ENCODE results near the gene NAV2.

NAV2 gene

DNA sequence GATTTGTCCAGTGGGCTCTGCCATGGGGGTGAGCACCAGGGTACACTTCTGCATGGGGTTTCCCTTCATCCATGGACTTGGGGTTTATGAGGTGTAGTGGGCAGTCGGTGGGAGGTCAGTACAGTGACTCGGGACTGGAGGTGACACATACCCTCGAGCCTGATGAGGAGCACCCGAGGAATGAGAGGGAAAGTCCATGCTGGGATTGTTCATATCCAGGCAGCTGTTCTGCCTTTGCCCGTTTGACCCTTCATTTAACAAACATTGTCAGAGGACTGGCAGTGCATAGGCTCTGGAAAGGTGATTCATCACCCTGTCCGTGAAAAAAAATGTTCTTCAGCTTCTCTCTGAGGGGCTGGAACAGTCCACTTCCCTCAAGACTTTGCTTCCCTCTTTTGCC, 2.7 kb downstream of the NAV2 start:
- in situ Hi-C loops (cut with HindIII; ENCODE audit: low sequenced_read_pairs) = no loop called here

DNA sequence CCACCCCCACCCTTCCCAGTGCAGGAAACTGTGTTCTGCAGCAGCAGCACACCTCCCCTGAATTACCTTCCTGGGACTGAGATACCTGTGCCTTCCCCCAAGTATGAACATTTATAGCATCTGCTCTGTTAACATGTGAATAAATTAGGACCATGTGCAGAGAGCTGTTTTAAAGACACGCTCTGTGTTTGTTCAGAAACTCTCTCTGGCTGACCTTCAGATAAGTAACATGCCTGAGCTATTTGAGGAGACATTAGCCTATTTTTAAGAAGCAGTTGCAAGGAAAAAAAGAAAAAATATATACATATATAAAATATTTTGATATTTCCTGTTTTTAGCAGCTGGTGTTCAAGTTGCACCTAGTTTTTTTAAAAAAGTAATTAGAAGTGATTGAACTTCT, 5.4 kb downstream of the NAV2 start:
- in situ Hi-C loops (cut with HindIII; ENCODE audit: low sequenced_read_pairs) = no loop called here

DNA sequence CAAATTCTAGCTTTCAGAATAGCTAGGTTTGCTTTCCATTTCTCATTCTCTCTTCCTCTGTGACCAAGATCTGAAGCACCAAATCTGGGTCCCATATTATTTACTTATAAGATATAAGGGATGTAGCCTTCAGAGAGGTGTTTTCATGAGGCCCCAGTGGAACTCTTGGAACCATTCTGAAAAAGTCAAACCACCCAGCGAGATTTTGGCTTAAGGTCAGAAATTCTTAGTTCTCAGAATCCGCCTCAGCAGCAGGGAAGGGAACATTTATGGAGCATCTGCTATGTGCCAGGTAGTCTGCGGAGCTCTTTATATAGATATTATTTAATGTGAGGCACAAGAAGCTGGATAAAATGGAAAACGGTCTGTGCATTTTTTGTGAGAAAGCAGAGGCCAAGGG, 6.3 kb downstream of the NAV2 start:
- in situ Hi-C loops (cut with HindIII; ENCODE audit: low sequenced_read_pairs) = no loop called here

DNA sequence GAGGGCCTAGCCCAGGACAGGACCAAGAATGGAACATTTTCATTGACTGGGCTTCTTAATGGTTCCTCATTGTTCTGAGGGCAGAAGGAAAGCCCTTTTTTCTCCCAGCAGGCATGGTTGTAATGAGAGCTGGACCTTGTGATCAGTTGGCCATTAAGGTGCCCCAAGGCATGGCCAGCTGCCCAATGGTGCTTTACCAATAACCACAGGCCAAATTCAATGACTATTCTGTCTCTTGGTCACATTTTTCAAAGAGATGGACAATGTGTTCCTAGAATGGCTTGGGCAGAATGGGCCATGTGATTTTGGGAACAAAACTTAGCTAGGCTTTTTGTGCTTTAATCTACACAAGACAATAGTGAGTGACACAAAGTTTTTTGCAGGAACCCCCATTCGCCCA, 7.3 kb downstream of the NAV2 start:
- in situ Hi-C loops (cut with HindIII; ENCODE audit: low sequenced_read_pairs) = no loop called here

DNA sequence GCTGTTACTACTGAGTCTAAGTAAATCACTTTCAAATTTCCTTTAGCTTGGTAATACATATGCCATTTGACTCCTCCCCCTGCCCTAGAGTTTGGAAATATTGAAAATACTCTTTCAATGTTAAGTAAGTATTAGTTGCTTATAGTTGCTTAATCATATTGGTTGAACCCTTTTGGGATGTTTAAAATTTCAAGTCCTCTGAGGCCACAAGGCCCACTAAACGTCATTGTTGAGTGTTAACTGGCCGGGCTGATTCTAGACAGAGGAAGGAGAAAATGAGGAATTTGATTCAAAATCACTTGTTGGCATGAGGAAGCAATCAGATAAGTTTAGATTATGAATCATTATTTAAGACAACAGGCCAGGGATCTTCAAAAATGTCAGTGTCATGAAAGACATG, 8.5 kb downstream of the NAV2 start:
- in situ Hi-C loops (cut with HindIII; ENCODE audit: low sequenced_read_pairs) = no loop called here

DNA sequence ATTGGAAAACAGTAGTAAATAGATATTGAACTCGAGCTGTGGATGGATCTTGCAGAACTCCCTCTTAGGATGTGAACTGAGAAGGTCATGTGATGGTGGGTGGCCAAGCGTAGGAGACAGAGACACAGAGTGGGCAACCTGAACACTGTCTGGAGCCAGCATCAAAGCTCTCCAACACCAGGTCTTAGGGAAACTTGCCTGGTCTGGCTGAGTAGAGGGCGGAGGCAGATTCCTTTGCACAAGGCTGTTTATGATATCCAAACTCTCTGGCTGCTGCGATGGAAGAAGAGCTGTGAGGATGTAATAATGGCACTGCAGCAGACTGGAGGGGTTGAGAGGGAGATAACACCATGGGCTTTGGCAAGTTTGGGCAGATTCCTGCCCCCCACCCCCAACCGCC, 10.1 kb downstream of the NAV2 start:
- in situ Hi-C loops (cut with HindIII; ENCODE audit: low sequenced_read_pairs) = no loop called here

DNA sequence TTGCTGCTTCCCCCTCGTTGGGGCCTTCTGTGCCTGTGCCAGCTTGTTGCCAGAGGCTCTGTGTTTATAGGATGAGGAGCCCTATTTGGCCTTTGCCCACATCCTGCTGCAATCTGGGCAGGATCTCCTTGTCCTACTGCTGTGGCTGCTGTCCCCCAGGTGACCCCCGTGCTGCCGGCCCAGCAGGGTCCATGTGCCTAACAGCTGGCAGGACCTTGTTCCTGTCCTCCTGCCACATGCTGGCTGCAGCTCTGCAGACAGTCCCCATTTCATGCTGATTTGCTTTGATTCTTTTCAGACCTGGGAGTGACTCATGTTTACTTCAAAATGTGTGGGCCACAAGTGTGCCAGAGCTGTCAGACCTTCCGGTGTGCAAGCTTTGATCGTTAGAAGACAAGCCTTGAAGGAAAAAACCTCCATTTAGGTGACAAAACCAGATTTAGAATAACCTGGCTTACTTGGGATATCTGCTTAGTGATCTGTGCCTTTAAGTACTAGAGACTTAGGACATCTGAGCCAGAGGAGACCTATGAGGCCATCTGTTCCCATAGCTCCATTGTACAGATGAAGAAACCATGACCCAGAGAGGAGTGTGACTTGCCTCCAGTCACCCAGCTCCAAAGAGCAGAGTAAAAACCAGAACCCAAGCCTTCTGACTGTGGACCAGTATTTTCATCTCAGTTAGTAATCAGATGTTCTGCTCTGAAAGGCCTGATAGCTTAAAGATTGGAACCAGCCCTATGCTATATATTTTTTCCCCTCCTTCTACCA, 11.1 kb downstream of the NAV2 start:
- in situ Hi-C loops (cut with HindIII; ENCODE audit: low sequenced_read_pairs) = no loop called here

DNA sequence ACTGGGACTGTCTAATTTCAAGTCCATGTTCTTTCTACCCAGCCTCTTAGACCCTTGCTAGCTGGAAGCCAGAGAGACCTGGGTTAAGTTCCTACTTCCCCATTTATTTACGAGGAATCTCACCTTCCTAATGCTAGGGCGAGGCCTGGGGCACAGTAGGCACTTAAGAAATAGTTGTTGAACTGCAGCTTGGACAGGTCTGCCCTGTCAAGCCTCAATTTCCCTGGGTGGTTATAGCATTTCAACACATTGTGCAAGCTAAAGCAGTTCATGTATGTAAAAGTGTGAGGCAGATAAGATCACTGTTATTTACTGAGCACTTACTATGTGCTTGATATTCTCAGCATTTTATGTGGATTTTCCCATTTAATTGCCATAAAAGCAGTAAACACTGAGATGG, 12.1 kb downstream of the NAV2 start:
- in situ Hi-C loops (cut with HindIII; ENCODE audit: low sequenced_read_pairs) = no loop called here

DNA sequence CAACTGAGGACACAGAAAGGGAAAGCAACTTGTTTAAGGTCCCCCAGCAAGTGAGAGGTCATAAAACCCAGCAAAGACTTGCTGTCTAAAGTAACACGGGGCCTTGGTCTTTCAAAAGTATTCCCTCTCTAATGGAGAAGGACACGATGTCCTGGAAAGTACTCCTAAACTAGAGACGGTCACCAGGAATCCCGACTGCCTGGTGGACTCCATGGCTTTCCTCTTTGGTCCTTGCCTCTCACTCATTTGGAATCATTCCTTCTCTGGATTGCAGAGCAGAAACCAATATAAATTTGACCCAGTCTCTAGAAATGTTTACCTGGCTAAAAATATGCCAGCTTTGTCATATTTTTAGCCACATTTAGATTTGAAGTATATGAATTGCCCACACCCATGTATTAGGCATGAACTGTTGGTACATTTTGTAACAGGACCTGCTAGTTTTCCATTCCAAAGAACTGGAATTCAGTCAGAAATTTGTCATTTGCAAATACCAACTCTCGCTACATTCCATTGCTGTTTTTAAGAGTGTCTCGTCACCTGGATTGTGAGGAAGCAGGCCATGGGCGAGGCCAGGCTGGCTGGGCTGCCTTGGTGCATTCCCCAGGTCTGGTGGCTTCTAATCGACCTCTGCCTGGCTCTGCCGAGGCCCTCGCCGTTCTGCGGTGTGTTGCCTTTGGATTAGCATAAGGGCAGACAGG, 12.9 kb downstream of the NAV2 start:
- in situ Hi-C loops (cut with HindIII; ENCODE audit: low sequenced_read_pairs) = no loop called here

DNA sequence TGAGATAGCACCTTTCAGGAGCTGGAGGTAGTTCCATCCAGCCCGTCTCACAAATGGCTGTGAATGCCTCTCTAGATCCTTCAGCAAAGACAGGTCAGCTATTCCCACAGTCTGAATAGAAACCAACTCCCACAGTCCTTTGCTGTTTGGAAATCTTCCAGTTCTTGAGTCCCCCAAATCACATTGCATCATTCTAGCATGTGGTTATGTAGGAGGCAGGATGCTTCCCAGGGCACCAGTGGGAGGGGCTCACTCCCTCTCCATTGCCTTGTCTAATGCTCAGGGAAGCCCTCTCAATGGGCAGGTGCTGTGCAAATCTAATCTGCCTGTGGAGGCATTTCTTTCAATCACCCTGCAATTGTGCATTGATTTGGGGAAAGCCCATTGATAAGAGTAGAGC, 14.6 kb downstream of the NAV2 start:
- in situ Hi-C loops (cut with HindIII; ENCODE audit: low sequenced_read_pairs) = no loop called here

DNA sequence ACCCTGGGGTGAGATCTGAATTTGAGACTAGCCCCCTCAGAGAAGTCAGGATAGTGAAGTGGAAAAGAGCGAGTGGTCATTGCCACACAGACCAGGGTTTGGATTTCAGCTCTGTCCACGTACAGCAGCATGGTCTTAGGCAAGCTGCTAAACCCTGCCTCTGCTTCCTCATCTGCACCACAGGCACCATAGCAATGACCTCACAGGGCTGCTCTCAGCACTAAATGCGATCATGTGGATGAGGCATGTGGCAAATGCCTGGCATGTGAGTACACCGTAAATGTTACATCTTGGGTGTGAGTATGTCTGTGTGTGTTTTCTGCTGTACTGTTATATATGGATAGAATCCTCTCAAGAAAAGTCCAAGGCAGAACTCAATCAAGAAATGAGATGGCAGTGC, 15.8 kb downstream of the NAV2 start:
- in situ Hi-C loops (cut with HindIII; ENCODE audit: low sequenced_read_pairs) = no loop called here

DNA sequence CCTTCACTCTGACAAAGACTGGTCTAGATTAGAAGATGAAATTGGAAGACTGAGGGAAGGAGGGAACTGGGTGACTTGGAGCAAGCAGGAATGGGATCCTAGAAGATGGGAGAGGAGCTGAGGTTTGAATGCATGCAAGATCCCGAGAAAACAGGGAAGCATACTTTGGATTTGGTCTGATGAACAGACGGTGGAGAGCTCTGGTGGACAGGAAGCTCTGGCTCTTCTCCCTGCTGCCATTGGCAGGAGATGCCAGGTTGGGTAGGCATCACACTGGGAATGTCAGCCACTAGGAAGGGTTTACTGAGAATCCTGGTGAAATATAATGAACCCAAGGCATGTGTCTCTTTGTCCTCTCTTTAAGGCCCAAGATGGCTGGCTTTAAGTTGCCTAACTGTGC, 16.5 kb downstream of the NAV2 start:
- in situ Hi-C loops (cut with HindIII; ENCODE audit: low sequenced_read_pairs) = no loop called here

DNA sequence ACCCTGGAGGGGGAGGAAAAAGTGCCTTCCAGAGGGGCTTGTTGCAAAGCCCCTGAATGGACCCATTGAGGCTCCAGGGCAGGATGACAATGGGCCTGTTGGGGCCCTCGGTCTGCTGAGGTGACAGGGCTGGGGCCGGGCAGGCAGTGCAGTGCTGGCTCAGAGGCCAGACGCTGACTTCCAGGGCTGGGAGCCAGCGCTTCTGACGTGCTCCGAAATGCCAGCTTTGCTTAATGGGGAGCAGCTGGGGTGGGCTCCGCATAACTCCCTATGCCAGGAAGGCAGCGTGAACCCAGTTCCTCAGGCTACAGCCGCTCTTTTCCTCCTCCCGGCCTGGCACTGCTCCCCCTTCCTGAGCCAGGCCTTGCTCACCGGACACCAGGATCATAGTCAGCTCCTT, 17.7 kb downstream of the NAV2 start:
- in situ Hi-C loops (cut with HindIII; ENCODE audit: low sequenced_read_pairs) = loop anchor here (10.0 kb wide), 1 partner anchor 64 kb away; no protein-coding TSS in a partner anchor

DNA sequence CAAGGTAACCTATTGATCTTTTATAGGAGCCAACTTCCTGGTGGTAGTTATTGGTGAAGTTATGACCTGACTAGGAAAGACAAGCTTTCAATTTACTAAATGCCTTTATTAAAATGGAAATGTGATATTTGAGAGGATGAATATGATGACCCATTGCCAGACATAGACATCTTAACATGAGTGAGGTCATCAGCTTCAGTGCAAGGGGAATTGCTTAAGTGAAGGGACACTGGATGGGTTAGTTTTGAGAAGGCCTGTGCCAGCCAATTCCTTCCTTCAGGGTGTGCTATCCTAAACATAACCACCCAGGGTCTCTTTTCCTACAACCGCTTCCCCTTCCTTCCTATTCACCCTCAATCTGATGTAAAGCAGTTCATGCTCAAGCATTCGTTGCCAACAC, 21.5 kb downstream of the NAV2 start:
- in situ Hi-C loops (cut with HindIII; ENCODE audit: low sequenced_read_pairs) = loop anchor here (10.0 kb wide), 1 partner anchor 61 kb away; no protein-coding TSS in a partner anchor

DNA sequence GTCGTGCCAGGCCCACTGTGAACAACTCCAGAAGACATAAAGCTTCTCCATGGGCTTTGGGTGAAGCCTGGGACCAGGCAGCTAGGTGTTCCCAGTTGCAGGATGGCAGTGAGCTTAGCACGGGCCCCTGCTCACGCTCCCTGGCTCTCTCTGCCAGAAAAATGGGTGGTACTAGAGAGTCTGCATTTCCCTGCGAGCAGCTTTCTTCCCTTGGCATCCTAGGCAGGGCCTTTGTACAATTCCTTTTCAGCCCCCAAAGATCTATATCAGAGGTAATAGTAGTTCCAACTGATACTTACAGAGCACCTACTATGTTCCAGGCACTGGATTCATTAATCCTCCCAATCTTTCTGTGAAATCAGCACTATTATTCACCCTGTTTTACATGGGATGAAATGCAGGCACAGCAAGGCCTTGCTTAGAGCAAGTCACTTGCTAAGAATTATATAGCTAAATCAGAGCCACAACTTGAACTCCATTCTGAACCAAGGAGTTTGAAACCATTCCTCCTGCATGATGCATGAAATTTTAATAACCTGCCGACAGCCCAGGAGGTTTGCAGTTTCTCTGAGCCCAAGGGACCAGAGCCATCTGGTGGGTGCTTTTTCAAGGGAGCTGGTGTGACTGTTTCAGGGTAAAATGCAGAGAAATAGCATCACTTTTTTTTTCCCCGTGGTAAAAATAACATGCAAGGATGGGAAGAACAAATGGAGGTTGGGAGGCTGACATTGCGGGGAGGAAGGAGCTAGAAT, 22.7 kb downstream of the NAV2 start:
- in situ Hi-C loops (cut with HindIII; ENCODE audit: low sequenced_read_pairs) = loop anchor here (10.0 kb wide), 1 partner anchor 59 kb away; no protein-coding TSS in a partner anchor

DNA sequence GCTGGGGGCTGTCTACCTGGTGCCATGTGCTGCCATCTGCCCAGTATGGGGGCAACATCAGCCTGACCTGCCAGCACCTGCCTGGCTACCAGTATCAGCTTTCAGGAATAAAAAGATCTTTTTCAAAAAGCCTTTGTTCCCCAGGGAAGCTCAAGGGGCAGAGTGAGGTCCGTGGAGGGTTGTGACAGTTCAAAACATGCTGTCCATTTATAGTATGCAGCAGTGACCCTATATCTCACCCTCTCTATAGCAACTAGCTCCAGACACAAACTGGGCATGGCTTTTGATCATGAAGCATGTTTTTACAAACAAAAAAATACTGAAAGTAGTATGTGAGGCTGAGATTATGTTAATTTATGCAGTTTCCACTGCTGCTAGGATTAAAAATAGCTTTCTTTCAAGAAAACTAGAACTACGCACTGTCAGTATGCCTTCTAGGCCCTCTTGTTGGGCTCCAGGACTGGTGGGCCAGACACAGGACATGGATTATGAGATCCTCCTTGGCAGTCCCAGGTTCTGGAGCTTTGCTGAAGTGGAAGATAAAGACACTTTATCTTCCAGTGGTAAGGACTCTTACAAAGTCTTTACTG, 23.4 kb downstream of the NAV2 start:
- in situ Hi-C loops (cut with HindIII; ENCODE audit: low sequenced_read_pairs) = loop anchor here (10.0 kb wide), 1 partner anchor 59 kb away; no protein-coding TSS in a partner anchor

DNA sequence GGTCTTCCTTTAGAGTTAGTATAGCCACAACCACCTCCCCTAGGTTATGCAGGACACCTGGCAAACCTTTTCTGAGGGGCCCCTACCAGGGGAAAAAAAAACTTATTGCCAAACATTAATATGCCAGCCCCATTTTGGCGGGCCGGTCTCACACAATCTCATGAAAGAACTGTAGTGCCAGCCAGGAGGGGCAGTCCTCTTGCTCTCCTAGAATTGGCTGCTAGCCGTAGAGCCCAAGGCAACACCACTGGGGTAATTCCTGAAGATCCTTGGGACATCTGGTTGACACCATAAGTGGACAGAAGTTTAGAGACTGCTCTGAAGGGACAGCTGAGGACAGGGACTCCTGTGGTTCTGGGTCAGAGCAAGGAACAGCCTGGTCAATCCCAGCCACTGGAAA, 24.2 kb downstream of the NAV2 start:
- in situ Hi-C loops (cut with HindIII; ENCODE audit: low sequenced_read_pairs) = loop anchor here (10.0 kb wide), 1 partner anchor 58 kb away; no protein-coding TSS in a partner anchor

DNA sequence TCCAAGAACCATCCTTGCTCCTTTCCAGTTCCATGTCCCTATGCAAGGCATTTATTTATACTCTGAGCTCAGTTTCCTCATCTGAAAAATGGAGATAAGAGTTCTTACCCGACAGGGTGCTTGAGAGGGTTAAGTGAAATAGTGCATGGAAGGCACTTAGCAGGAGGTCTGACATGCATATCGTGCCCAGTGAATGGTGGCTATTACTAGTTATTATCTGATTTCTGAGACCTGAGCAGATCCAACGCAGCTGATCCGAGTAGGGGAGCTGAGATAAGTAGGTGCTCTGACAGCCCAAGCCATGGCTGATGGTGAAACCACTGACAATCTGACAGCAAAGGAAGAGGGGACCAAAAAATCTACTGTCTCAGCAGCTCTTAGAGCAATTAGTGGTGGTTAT, 24.9 kb downstream of the NAV2 start:
- in situ Hi-C loops (cut with HindIII; ENCODE audit: low sequenced_read_pairs) = loop anchor here (10.0 kb wide), 1 partner anchor 57 kb away; no protein-coding TSS in a partner anchor

DNA sequence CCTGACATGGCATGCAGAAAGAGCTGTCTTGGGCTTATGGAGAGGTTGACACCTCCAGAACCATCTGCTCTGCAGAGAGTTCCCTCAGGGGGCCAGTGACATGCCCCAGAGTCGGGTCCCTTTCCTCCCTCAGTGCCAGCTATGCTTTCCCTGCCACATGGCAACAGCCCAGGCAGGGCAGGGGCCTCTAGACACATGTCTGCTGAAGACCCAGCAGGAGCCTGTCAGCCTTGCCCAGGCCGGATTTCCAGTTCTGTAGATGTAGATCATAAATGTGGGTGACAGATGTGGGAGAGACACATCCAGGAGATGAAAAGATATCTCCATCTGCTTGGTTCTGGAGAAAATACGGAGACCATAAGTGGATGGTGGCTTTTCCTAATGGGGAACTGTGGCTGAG, 25.5 kb downstream of the NAV2 start:
- in situ Hi-C loops (cut with HindIII; ENCODE audit: low sequenced_read_pairs) = loop anchor here (10.0 kb wide), 1 partner anchor 57 kb away; no protein-coding TSS in a partner anchor

DNA sequence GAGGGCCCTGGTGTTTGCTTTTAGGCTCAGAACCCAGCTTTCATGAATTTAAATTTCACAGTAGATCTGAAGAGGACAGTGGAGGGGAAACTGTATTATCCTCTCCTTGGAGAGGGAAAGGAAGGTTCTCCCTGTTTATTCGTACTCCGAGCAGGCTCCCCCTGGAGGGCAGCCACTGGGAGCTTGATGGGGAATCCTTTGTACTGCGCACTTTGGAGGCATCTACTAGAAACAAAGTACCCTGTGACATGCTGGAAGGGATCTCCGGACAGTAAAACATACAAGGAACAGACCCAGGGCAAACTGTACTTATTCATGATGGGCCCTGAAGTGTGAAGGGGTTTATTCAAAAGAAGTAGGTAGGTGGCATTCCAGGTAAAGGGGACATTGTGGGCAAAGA, 27.2 kb downstream of the NAV2 start:
- in situ Hi-C loops (cut with HindIII; ENCODE audit: low sequenced_read_pairs) = loop anchor here (10.0 kb wide), 1 partner anchor 55 kb away; no protein-coding TSS in a partner anchor

DNA sequence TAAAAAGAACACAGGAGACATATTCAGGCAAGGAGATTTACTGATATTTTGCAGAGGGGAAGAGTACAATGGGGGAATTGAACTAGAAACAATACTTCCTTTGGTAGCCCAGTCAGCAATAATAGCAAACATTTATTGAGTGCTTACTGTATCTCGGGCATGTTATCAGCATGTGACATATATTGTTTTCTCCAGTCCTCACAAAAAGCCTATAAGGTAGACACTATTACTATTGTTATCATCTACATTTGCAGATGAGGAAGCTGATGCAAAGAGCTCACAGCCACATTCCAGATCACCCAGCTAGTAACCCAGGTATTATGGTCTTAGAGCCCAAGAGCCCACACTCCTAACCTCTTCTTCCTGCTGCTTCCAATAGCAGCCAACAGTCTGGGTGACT, 27.9 kb downstream of the NAV2 start:
- in situ Hi-C loops (cut with HindIII; ENCODE audit: low sequenced_read_pairs) = no loop called here
